Measurements from ENCODE around the gene PSME2.

GRCh38 chr14:24127673-24128072 is 18.7 kb downstream of the PSME2 start:
- TF ChIP-seq, protein P1, sequence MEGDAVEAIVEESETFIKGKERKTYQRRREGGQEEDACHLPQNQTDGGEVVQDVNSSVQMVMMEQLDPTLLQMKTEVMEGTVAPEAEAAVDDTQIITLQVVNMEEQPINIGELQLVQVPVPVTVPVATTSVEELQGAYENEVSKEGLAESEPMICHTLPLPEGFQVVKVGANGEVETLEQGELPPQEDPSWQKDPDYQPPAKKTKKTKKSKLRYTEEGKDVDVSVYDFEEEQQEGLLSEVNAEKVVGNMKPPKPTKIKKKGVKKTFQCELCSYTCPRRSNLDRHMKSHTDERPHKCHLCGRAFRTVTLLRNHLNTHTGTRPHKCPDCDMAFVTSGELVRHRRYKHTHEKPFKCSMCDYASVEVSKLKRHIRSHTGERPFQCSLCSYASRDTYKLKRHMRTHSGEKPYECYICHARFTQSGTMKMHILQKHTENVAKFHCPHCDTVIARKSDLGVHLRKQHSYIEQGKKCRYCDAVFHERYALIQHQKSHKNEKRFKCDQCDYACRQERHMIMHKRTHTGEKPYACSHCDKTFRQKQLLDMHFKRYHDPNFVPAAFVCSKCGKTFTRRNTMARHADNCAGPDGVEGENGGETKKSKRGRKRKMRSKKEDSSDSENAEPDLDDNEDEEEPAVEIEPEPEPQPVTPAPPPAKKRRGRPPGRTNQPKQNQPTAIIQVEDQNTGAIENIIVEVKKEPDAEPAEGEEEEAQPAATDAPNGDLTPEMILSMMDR (conservative IDR thresholded peaks at IDR 0.05), result no peak
- no peak for TF ChIP-seq EZH2 (IDR thresholded peaks at IDR 0.05; ENCODE audit: low read depth)
